Lung microvascular endothelial cell (primary cell): ENCODE measurements around the gene HS3ST3A1. TPM values are rescaled to one million over a fixed set of nuclear protein-coding genes. Genes with fewer than 3 reads are reported as not detected.
"Not testable (repeated sequence)": the region's sequence is repeated elsewhere in the genome, so short reads cannot be mapped to it uniquely, and the experiment has no call there.

ENCODE experiments used
- DNase-seq, 2 donors: peaks; one replicate each; pipeline versions ENCODE4 v3.0.0 to v3.0.0-alpha.2; 2010; ENCODE audit warnings: low read depth in 2 of 2
- total RNA-seq: library from RNA; depleted of rRNA; stranded (reverse); fragments of >200 nt; gene quantifications from 2 replicates; pipeline ENCODE4 v1.2.1, GENCODE V29; 2014

HS3ST3A1 gene
- total RNA-seq, 1 donor from 2014 or later, result 0.99 TPM

GRCh38 chr17:13538841-13539411 lies 62.8 kb downstream of the HS3ST3A1 start:
- DNase-seq, result no peak

GRCh38 chr17:13537871-13538643 lies 63.7 kb downstream of the HS3ST3A1 start:
- DNase-seq, result no peak

- no peak for DNase-seq
Measured at GRCh38 chr17:13537167-13537731, 64.5 kb downstream of the HS3ST3A1 start.

- DNase-seq, result no peak
Measured at GRCh38 chr17:13534946-13535345, 66.8 kb downstream of the HS3ST3A1 start.

- DNase-seq, result no peak
Measured at GRCh38 chr17:13531721-13532120, 70.0 kb downstream of the HS3ST3A1 start.

- DNase-seq, result no peak
Measured at GRCh38 chr17:13525876-13526275, 75.9 kb downstream of the HS3ST3A1 start.

- no peak for DNase-seq
Measured at GRCh38 chr17:13523164-13523563, 78.6 kb downstream of the HS3ST3A1 start.

GRCh38 chr17:13522749-13523148 lies 79.0 kb downstream of the HS3ST3A1 start:
- no peak for DNase-seq

GRCh38 chr17:13521784-13522183 lies 79.9 kb downstream of the HS3ST3A1 start:
- DNase-seq, result no peak

GRCh38 chr17:13520899-13521572 lies 80.7 kb downstream of the HS3ST3A1 start:
- DNase-seq, result no peak

GRCh38 chr17:13518261-13519000 lies 83.3 kb downstream of the HS3ST3A1 start:
- no peak for DNase-seq

GRCh38 chr17:13513039-13513405 lies 88.7 kb downstream of the HS3ST3A1 start:
- no peak for DNase-seq

- no peak for DNase-seq
Measured at GRCh38 chr17:13510062-13510461, 91.7 kb downstream of the HS3ST3A1 start.

GRCh38 chr17:13509527-13509926 lies 92.2 kb downstream of the HS3ST3A1 start:
- no peak for DNase-seq

- DNase-seq, result no peak
Measured at GRCh38 chr17:13508896-13509295, 92.8 kb downstream of the HS3ST3A1 start.

- no peak for DNase-seq
Measured at GRCh38 chr17:13503526-13503925, 98.2 kb downstream of the HS3ST3A1 start.

- DNase-seq, result no peak
Measured at GRCh38 chr17:13502263-13502662, 99.5 kb downstream of the HS3ST3A1 start.

- DNase-seq, result no peak
Measured at GRCh38 chr17:13500947-13501346, 100.8 kb downstream of the HS3ST3A1 start.

- DNase-seq, result no peak
Measured at GRCh38 chr17:13498184-13498583, 103.5 kb downstream of the HS3ST3A1 start.

GRCh38 chr17:13496553-13497056 lies 105.1 kb downstream of the HS3ST3A1 start:
- DNase-seq, result not testable (repeated sequence)

- DNase-seq, result no peak
Measured at GRCh38 chr17:13495423-13495822, 106.3 kb downstream of the HS3ST3A1 start.

- no peak for DNase-seq
Measured at GRCh38 chr17:13492737-13493122, 109.0 kb downstream of the HS3ST3A1 start.
